IMR-90 (cell line): Measurements from ENCODE around the gene SOX5. TPM values are rescaled to one million over a fixed set of nuclear protein-coding genes. Genes with fewer than 3 reads are reported as not detected.

Experiments used
- ATAC-seq: fragments of 200-7000 bp; cut with Tn5 transposase; 2 replicates; pipeline ENCODE4 v1.9.1; 2020; ENCODE audit warnings: low read depth, mild to moderate bottlenecking, moderate library complexity
- BruUV-seq: library from RNA; stranded (reverse); fragments of 400-500 nt; replicated peaks from 2 replicates; lab custom pipeline; 2021; lab: Mats Ljungman, UMichigan
- CTCF ChIA-PET: fragments of 300-600 bp; formaldehyde crosslinking; extraction: SDS; loops from one replicate; lab custom pipeline; 2021; ENCODE audit warnings: antibody characterized with exemption; lab: Yijun Ruan, JAX
- POLR2A ChIA-PET: fragments of 300-600 bp; sonication (Branson Sonifier 250); formaldehyde crosslinking; loops from one replicate; lab custom pipeline; 2022; ENCODE audit warnings: antibody characterized with exemption; ENCODE audit not compliant: unreplicated experiment; lab: Charles Lee
- DNase-seq: peaks from one replicate; pipeline ENCODE4 v3.0.0; 2013
- H2AFZ ChIP-seq: replicated peaks from 2 replicates; pipeline ENCODE3; 2013; ENCODE audit warnings: low read length, mild to moderate bottlenecking; ENCODE audit not compliant: poor library complexity
- H2AK5ac ChIP-seq: 2 replicates; pipeline ENCODE4 v1.6.1; 2013; ENCODE audit warnings: low read depth, low read length, inconsistent platforms
- H2AK9ac ChIP-seq: replicated peaks from 2 replicates; pipeline ENCODE3; 2013; ENCODE audit warnings: mild to moderate bottlenecking, low read depth, low read length, moderate library complexity; ENCODE audit not compliant: poor library complexity
- H2BK120ac ChIP-seq: 2 replicates; pipeline ENCODE4 v1.6.1; 2013; ENCODE audit warnings: low read depth, low read length, inconsistent platforms
- H2BK15ac ChIP-seq: 3 replicates; pipeline ENCODE4 v1.6.1; 2013; ENCODE audit warnings: low read depth, low read length, inconsistent platforms
- H2BK20ac ChIP-seq: 2 replicates; pipeline ENCODE4 v1.6.1; 2013; ENCODE audit warnings: low read depth, mild to moderate bottlenecking, inconsistent platforms, low read length, moderate library complexity
- H2BK5ac ChIP-seq: 2 replicates; pipeline ENCODE4 v1.6.1; 2013; ENCODE audit warnings: mild to moderate bottlenecking, low read depth, low read length, inconsistent platforms; ENCODE audit not compliant: poor library complexity, severe bottlenecking
- H3K14ac ChIP-seq: replicated peaks from 2 replicates; pipeline ENCODE4 v1.6.1; 2013; ENCODE audit warnings: low read depth, low read length, inconsistent platforms
- H3K18ac ChIP-seq: 2 replicates; pipeline ENCODE4 v1.6.1; 2013; ENCODE audit warnings: low read depth, low read length, control low read depth
- H3K23ac ChIP-seq: 2 replicates; pipeline ENCODE4 v1.6.1; 2013; ENCODE audit warnings: low read depth, low read length, inconsistent platforms
- H3K27ac ChIP-seq: 2 replicates; pipeline ENCODE4 v1.5.1; 2013; ENCODE audit warnings: mild to moderate bottlenecking, control low read depth, low read length; ENCODE audit not compliant: insufficient read depth
- H3K27me3 ChIP-seq: 2 replicates; pipeline ENCODE4 v1.6.1; 2013; ENCODE audit warnings: low read length; ENCODE audit not compliant: control insufficient read depth, insufficient read depth
- H3K36me3 ChIP-seq: 2 replicates; pipeline ENCODE4 v1.6.1; 2013; ENCODE audit warnings: low read length, mixed read lengths; ENCODE audit not compliant: control insufficient read depth, insufficient read depth
- H3K4ac ChIP-seq: 2 replicates; pipeline ENCODE4 v1.6.1; 2013; ENCODE audit warnings: low read depth, low read length, inconsistent platforms
- H3K4me1 ChIP-seq: 2 replicates; pipeline ENCODE4 v1.6.1; 2013; ENCODE audit warnings: low read length, mixed read lengths; ENCODE audit not compliant: control insufficient read depth, insufficient read depth
- H3K4me2 ChIP-seq: 2 replicates; pipeline ENCODE4 v1.6.1; 2013; ENCODE audit warnings: low read depth, mild to moderate bottlenecking, control low read depth, low read length, moderate library complexity
- H3K4me3 ChIP-seq: 2 replicates; pipeline ENCODE4 v1.5.1; 2013; ENCODE audit warnings: low read depth, mild to moderate bottlenecking, control low read depth, low read length, moderate library complexity; ENCODE audit not compliant: insufficient read depth
- H3K56ac ChIP-seq: 2 replicates; pipeline ENCODE4 v1.6.1; 2013; ENCODE audit warnings: low read length, inconsistent platforms; ENCODE audit not compliant: insufficient read depth; ENCODE audit errors: extremely low read depth
- H3K79me1 ChIP-seq, 2 experiments: 2 replicates each; pipeline ENCODE4 v1.6.1; 2013; ENCODE audit warnings: low read length in 2 of 2, inconsistent platforms in 1 of 2, low read depth in 1 of 2
- H3K9ac ChIP-seq: 2 replicates; pipeline ENCODE4 v1.6.1; 2013; ENCODE audit warnings: low read depth, low read length, control low read depth
- H3K9me1 ChIP-seq: 2 replicates; pipeline ENCODE4 v1.6.1; 2013; ENCODE audit warnings: low read length, inconsistent platforms; ENCODE audit not compliant: insufficient read depth
- H3K9me3 ChIP-seq: 2 replicates; pipeline ENCODE4 v1.6.1; 2013; ENCODE audit warnings: low read length; ENCODE audit not compliant: control insufficient read depth, insufficient read depth
- H4K20me1 ChIP-seq: 2 replicates; pipeline ENCODE4 v1.6.1; 2013; ENCODE audit warnings: low read length, inconsistent platforms; ENCODE audit not compliant: insufficient read depth
- H4K5ac ChIP-seq: 2 replicates; pipeline ENCODE4 v1.6.1; 2013; ENCODE audit warnings: mild to moderate bottlenecking, low read depth, low read length, control low read depth
- H4K8ac ChIP-seq, 2 experiments: 2 replicates each; pipeline ENCODE4 v1.6.1; 2013; ENCODE audit warnings: low read depth in 2 of 2, low read length in 2 of 2, control low read depth in 1 of 2, inconsistent platforms in 1 of 2
- H4K91ac ChIP-seq: 2 replicates; pipeline ENCODE4 v1.6.1; 2013; ENCODE audit warnings: low read depth, low read length, inconsistent platforms; ENCODE audit not compliant: insufficient read depth
- BHLHE40 ChIP-seq: fragments of 150-350 bp; IDR thresholded peaks from 2 replicates; pipeline ENCODE4 v1.6.1; 2016; ENCODE audit warnings: mild to moderate bottlenecking, low read depth, low read length
- CEBPB ChIP-seq: IDR thresholded peaks from 2 replicates; pipeline ENCODE4 v1.6.1; 2012; ENCODE audit warnings: low read depth, low read length, improper control_type of control experiment
- CHD1 ChIP-seq: IDR thresholded peaks from 2 replicates; pipeline ENCODE4 v1.6.1; 2012; ENCODE audit warnings: low read depth, low read length, improper control_type of control experiment
- CTCF ChIP-seq: conservative IDR thresholded peaks from 2 replicates; pipeline ENCODE4 v1.5.1; 2012; ENCODE audit warnings: mild to moderate bottlenecking, low read depth, low read length, improper control_type of control experiment
- ELK1 ChIP-seq: fragments of 150-350 bp; IDR thresholded peaks from 2 replicates; pipeline ENCODE4 v1.6.1; 2016; ENCODE audit warnings: low read depth, mild to moderate bottlenecking, low read length, moderate library complexity, borderline replicate concordance
- FOS ChIP-seq: fragments of 150-350 bp; IDR thresholded peaks from 2 replicates; pipeline ENCODE4 v1.6.1; 2016; ENCODE audit warnings: low read depth, low read length
- MAFK ChIP-seq: IDR thresholded peaks from 2 replicates; pipeline ENCODE4 v1.6.1; 2012; ENCODE audit warnings: low read depth, low read length, improper control_type of control experiment
- MAZ ChIP-seq: IDR thresholded peaks from 2 replicates; pipeline ENCODE4 v1.6.1; 2012; ENCODE audit warnings: low read depth, mild to moderate bottlenecking, low read length, improper control_type of control experiment, moderate library complexity, borderline replicate concordance
- MXI1 ChIP-seq: IDR thresholded peaks from 2 replicates; pipeline ENCODE4 v1.6.1; 2012; ENCODE audit warnings: low read depth, mild to moderate bottlenecking, low read length, moderate library complexity, borderline replicate concordance
- NFE2L2 ChIP-seq: fragments of 150-350 bp; IDR thresholded peaks from 2 replicates; pipeline ENCODE4 v1.6.1; 2016; ENCODE audit warnings: low read depth, mild to moderate bottlenecking, low read length
- POLR2A ChIP-seq: IDR thresholded peaks from 2 replicates; pipeline ENCODE4 v1.6.1; 2012; ENCODE audit warnings: mild to moderate bottlenecking, low read depth, low read length
- RAD21 ChIP-seq: IDR thresholded peaks from 2 replicates; pipeline ENCODE4 v1.6.1; 2012; ENCODE audit warnings: low read length, improper control_type of control experiment
- RCOR1 ChIP-seq: IDR thresholded peaks from 2 replicates; pipeline ENCODE4 v1.6.1; 2012; ENCODE audit warnings: mild to moderate bottlenecking, low read length, improper control_type of control experiment; ENCODE audit not compliant: insufficient replicate concordance
- RFX5 ChIP-seq: IDR thresholded peaks from 2 replicates; pipeline ENCODE4 v1.8.0; 2012; ENCODE audit warnings: low read depth, mild to moderate bottlenecking, low read length, moderate library complexity
- SMC3 ChIP-seq: fragments of 150-350 bp; IDR thresholded peaks from 2 replicates; pipeline ENCODE4 v1.6.1; 2016; ENCODE audit warnings: low read depth, mild to moderate bottlenecking, antibody characterized with exemption, low read length, moderate library complexity
- WGBS, 2 experiments: methylation state at CpG; one replicate each; pipeline versions ENCODE4 v1.1.5 to v1.1.7; 2013; ENCODE audit warnings: missing lambda C conversion rate in 2 of 2; ENCODE audit not compliant: insufficient read length in 1 of 2; ENCODE audit errors: extremely low coverage in 2 of 2; 5-methylcytosine and 5-hydroxymethylcytosine counted together
- dilution Hi-C: fragments of 300-500 bp; cut with HindIII; formaldehyde crosslinking; loops from one replicate; pipeline ENCODE4 v1.14.3; 2018; ENCODE audit warnings: low sequenced_read_pairs; ENCODE audit not compliant: unreplicated experiment
- in situ Hi-C: fragments of 300-500 bp; cut with MboI; formaldehyde crosslinking; loops from 3 replicates; pipeline ENCODE4 v1.14.3; 2019; ENCODE audit warnings: low sequenced_read_pairs, inconsistent platforms, mixed read lengths
- intact Hi-C: fragments of 100-400 bp; cut with micrococcal nuclease; formaldehyde crosslinking; loops from 2 replicates; pipeline ENCODE4 v1.10.0; 2022
- polyA plus RNA-seq, 3 experiments: library from polyadenylated mRNA; depleted of rRNA; stranded (reverse); fragments of >200 nt; gene quantifications; 2 replicates each; pipeline ENCODE4 v1.2.3, GENCODE V29; 2012; ENCODE audit warnings: low replicate concordance in 1 of 3
- total RNA-seq: library from RNA; depleted of rRNA; stranded (reverse); fragments of >200 nt; gene quantifications from 2 replicates; pipeline ENCODE4 v1.2.3, GENCODE V29; 2012
- TF ChIP-seq, protein P1 (sequence below): fragments of 150-350 bp; IDR thresholded peaks from 2 replicates; pipeline ENCODE4 v1.6.1; 2017; ENCODE audit warnings: mild to moderate bottlenecking, antibody characterized with exemption, low read length, low read depth

Gene SOX5
- total and polyA plus RNA-seq, 2 of the 4 experiments (the other 2 are of a cell fraction), result 1.1 to 13.1 TPM

DNA sequence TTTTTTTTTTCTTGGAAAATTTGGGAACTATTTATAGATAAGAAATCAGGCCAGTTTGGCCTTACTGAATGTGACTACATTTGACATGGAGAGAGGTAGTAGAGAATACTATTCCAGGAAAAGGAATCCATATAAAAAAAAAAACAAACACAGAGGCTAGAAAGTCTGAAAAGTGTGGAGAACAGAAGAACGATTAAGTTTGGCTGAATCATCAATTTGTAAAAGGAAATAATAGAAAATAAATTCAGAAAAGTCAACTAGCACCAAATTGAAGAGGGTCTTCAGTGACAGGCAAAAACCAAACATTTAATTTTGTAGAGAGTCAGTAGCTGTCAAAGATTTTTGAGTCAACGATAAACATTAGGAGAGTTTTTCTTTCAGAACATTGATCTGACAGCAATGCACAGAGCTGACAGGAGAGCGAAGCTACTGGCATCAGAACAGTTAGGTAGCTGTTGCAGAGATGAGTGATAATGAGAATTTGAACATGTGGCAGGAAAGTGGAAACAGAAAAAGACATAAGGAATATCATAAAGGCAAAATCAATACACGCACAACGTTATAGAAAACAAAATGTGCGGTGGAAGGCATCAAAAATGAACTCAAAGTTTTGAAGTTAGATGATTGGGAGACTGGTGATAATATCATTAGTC is 241.2 kb downstream of the SOX5 start:
- Histone ChIP-seq H4K8ac (no peak overlapping the region), H2BK15ac (no peak overlapping the region), H3K4me3 (no peak overlapping the region), H3K9ac (no peak overlapping the region), H2BK120ac (no peak overlapping the region), H3K23ac (no peak overlapping the region), H3K4me2 (no peak overlapping the region), H3K4me1 (no peaks in the 10 kb centered on the region), H3K18ac (no peak overlapping the region), H2AK9ac (no peak overlapping the region), H2BK20ac (no peak overlapping the region), H4K20me1 (no peaks in the 10 kb centered on the region), H2AK5ac (no peak overlapping the region), H2AFZ (no peak overlapping the region), H3K9me3 (no peaks in the 10 kb centered on the region), H4K5ac (no peak overlapping the region), H3K27me3 (no peaks in the 10 kb centered on the region), H3K9me1 (no peaks in the 10 kb centered on the region), H3K4ac (no peak overlapping the region), H3K14ac (no peak overlapping the region), H3K36me3 (no peaks in the 10 kb centered on the region), H3K79me1 (no peaks in the 10 kb centered on the region), H4K91ac (no peak overlapping the region), H3K56ac (no peak overlapping the region), H3K27ac (no peak overlapping the region), H2BK5ac (no peak overlapping the region)
- ATAC-seq, result no peak
- intact Hi-C loops, result no loop called here
- BruUV-seq, result no TSS peak
- no peak for DNase-seq
- 61% methylated on average over 2 of the region's 6 CpGs; no CpG with 5 or more reads in 1 of the 2 experiments for WGBS, 2 experiments
- TF ChIP-seq RCOR1 (no peak), BHLHE40 (no peak), CHD1 (no peak), NFE2L2 (no peak), RFX5 (no peak), CEBPB (no peak), SMC3 (no peak), MAZ (no peak), FOS (no peak), MAFK (no peak), RAD21 (no peak), CTCF (no peak), POLR2A (no peak), ELK1 (no peak), MXI1 (no peak)
- TF ChIP-seq, protein P1, sequence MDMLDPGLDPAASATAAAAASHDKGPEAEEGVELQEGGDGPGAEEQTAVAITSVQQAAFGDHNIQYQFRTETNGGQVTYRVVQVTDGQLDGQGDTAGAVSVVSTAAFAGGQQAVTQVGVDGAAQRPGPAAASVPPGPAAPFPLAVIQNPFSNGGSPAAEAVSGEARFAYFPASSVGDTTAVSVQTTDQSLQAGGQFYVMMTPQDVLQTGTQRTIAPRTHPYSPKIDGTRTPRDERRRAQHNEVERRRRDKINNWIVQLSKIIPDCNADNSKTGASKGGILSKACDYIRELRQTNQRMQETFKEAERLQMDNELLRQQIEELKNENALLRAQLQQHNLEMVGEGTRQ, result no peak
- dilution Hi-C loops, result no loop called here
- in situ Hi-C loops, result no loop called here
- POLR2A ChIA-PET, result no interaction called here
- CTCF ChIA-PET, result interaction anchor here (0.5 kb wide), 1 partner anchor 13 kb away, joined by 3 read pairs; no protein-coding TSS in a partner anchor
